SK-N-SH treated with all-trans-retinoic acid at 6 μM for 48 hours (cell line): ENCODE measurements around the gene CEBPA.

Source experiments
- ATAC-seq: fragments of 200-7000 bp; cut with Tn5 transposase; 3 replicates; pipeline ENCODE4 v1.9.1; 2020; ENCODE audit warnings: mild to moderate bottlenecking, moderate library complexity
- BACH2 ChIP-seq: fragments of 250-450 bp; sonication (Bioruptor Pico); IDR thresholded peaks from 2 replicates; pipeline ENCODE4 v1.9.0; 2021; ENCODE audit warnings: mild to moderate bottlenecking, borderline replicate concordance
- CSDC2 ChIP-seq: fragments of 250-450 bp; sonication (Bioruptor Pico); IDR thresholded peaks from 2 replicates; pipeline ENCODE4 v1.5.0; 2020; ENCODE audit warnings: mild to moderate bottlenecking, moderate library complexity
- CSRNP3 ChIP-seq: fragments of 250-450 bp; sonication (Bioruptor Pico); IDR thresholded peaks from 2 replicates; pipeline ENCODE4 v1.5.1; 2021; ENCODE audit warnings: mild to moderate bottlenecking, moderate library complexity
- ESRRG ChIP-seq: fragments of 250-450 bp; sonication (Bioruptor Pico); IDR thresholded peaks from 2 replicates; pipeline ENCODE4 v1.6.1; 2021; ENCODE audit warnings: mild to moderate bottlenecking
- ISL1 ChIP-seq: fragments of 250-450 bp; sonication (Bioruptor Pico); IDR thresholded peaks from 2 replicates; pipeline ENCODE4 v2.1.2; 2022; ENCODE audit warnings: mild to moderate bottlenecking, moderate library complexity
- OSR1 ChIP-seq: fragments of 250-450 bp; sonication (Bioruptor Pico); IDR thresholded peaks from 2 replicates; pipeline ENCODE4 v1.8.0; 2022; ENCODE audit warnings: moderate library complexity, mild to moderate bottlenecking, inconsistent platforms
- PATZ1 ChIP-seq: fragments of 250-450 bp; sonication (Bioruptor Pico); IDR thresholded peaks from 2 replicates; pipeline ENCODE4 v1.8.0; 2020; ENCODE audit warnings: mild to moderate bottlenecking, moderate library complexity, borderline replicate concordance
- POU6F1 ChIP-seq: fragments of 250-450 bp; sonication (Bioruptor Pico); IDR thresholded peaks from 2 replicates; pipeline ENCODE4 v1.8.0; 2021; ENCODE audit warnings: low read depth, mild to moderate bottlenecking, moderate library complexity, borderline replicate concordance
- PPARA ChIP-seq: fragments of 250-450 bp; sonication (Bioruptor Pico); IDR thresholded peaks from 2 replicates; pipeline ENCODE4 v1.5.0; 2020; ENCODE audit warnings: mild to moderate bottlenecking, borderline replicate concordance
- RARB ChIP-seq: fragments of 250-450 bp; sonication (Bioruptor Pico); IDR thresholded peaks from 2 replicates; pipeline ENCODE4 v1.8.0; 2021; ENCODE audit warnings: mild to moderate bottlenecking, moderate library complexity
- SNAI2 ChIP-seq: fragments of 250-450 bp; sonication (Bioruptor Pico); IDR thresholded peaks from 2 replicates; pipeline ENCODE4 v1.5.0; 2020; ENCODE audit warnings: mild to moderate bottlenecking, moderate library complexity
- TCF4 ChIP-seq: fragments of 250-450 bp; sonication (Bioruptor Pico); IDR thresholded peaks from 2 replicates; pipeline ENCODE4 v1.8.0; 2021; ENCODE audit warnings: mild to moderate bottlenecking, moderate library complexity, borderline replicate concordance
- TOX ChIP-seq: fragments of 250-450 bp; sonication (Bioruptor Pico); IDR thresholded peaks from 2 replicates; pipeline ENCODE4 v1.8.0; 2021; ENCODE audit warnings: mild to moderate bottlenecking, moderate library complexity, borderline replicate concordance
- TSHZ2 ChIP-seq: fragments of 250-450 bp; sonication (Bioruptor Pico); IDR thresholded peaks from 2 replicates; pipeline ENCODE4 v1.5.0; 2020; ENCODE audit warnings: mild to moderate bottlenecking, moderate library complexity
- ZC3H10 ChIP-seq: fragments of 250-450 bp; sonication (Bioruptor Pico); IDR thresholded peaks from 2 replicates; pipeline ENCODE4 v1.5.1; 2021; ENCODE audit warnings: mild to moderate bottlenecking, moderate library complexity
- ZFP30 ChIP-seq: fragments of 450-650 bp; formaldehyde crosslinking; IDR thresholded peaks from 2 replicates; pipeline ENCODE4 v1.5.0; 2022; ENCODE audit warnings: mild to moderate bottlenecking, moderate library complexity
- ZNF565 ChIP-seq: fragments of 450-650 bp; formaldehyde crosslinking; conservative IDR thresholded peaks from 2 replicates; pipeline ENCODE4 v1.5.0; 2020; ENCODE audit warnings: low read depth, mild to moderate bottlenecking, moderate library complexity
- ZNF70 ChIP-seq: fragments of 450-650 bp; formaldehyde crosslinking; IDR thresholded peaks from 2 replicates; pipeline ENCODE4 v1.5.0; 2020; ENCODE audit warnings: mild to moderate bottlenecking, moderate library complexity
- ZNF8 ChIP-seq: fragments of 450-650 bp; formaldehyde crosslinking; IDR thresholded peaks from 2 replicates; pipeline ENCODE4 v1.5.0; 2020; ENCODE audit warnings: mild to moderate bottlenecking, moderate library complexity

The CEBPA gene

GRCh38 chr19:33301144-33301899 lies 1.0 kb downstream of the CEBPA start:
- ATAC-seq, result no peak
- no peak for TF ChIP-seq TSHZ2
- TF ChIP-seq ZFP30 (CRISPR knock-in tag), result no peak
- no peak for TF ChIP-seq CSRNP3

- TF ChIP-seq ZNF70 (CRISPR knock-in tag) (no peak), OSR1 (no peak), PPARA (CRISPR knock-in tag) (no peak), ESRRG (CRISPR knock-in tag) (no peak), ZFP30 (CRISPR knock-in tag) (no peak), ZC3H10 (CRISPR knock-in tag) (no peak), TSHZ2 (no peak), RARB (CRISPR knock-in tag) (no peak), ISL1 (CRISPR knock-in tag) (no peak), PATZ1 (CRISPR knock-in tag) (no peak), TCF4 (no peak), CSRNP3 (no peak), POU6F1 (no peak), BACH2 (CRISPR knock-in tag) (no peak), ZNF565 (CRISPR knock-in tag) (no peak), ZNF8 (CRISPR knock-in tag) (no peak), SNAI2 (no peak), CSDC2 (CRISPR knock-in tag) (no peak), TOX (CRISPR knock-in tag) (no peak)
- TF ChIP-seq, all 23 proteins: peak for 0
- no peak for ATAC-seq
Observed at GRCh38 chr19:33300894-33301143, 1.5 kb downstream of the CEBPA start.
